ENCODE measurements around the gene YPEL2. TPM values are rescaled to one million over a fixed set of nuclear protein-coding genes. Genes with fewer than 3 reads are reported as not detected.

YPEL2 gene
- polyA plus RNA-seq, 1 experiment: 9.2 TPM

DNA sequence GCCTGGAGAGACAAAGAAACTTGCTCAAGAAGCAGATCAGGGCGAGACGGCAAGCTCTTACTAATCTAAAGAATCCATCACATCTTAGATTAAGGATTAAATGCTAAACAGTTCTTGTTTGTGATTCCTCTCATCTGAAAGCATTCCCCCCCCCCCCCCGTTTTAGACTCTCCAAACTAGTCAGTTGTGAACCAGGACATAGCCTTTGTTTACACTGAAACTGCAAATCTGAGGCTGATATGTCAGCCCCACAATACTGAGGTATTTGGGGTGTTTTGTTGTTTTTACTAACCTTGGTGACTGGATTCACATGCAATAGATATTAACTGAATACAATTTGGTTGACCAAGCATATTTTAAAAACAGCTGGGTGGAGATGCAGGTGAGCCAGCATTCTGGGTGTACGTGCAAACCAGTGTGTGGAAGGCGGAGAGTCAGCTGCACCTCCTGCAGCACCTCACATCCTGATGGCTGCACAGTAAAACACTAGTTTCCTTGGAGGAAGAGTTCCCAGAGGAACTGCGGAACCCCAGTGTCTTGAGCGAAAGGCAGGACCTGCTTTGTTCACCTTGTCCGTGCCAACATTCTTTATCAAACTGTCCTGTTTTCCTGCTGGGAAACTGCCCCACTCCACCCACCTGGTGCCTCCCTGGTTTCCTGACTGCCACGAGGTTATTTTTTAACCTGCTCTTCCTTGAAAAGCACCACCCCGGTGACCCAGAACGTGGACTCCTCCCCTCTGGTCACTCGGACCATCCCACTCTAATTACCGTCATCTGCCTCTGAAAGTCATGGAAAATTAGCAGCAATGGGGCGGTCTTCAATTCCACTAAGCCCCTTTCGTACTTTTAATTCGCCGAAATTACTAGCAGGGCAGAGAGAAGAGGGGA lies 1.2 kb upstream of the YPEL2 start:
- Histone ChIP-seq H3K36me3 (ENCODE audit: control insufficient read depth, insufficient read depth, low read length) (no peaks in the 10 kb centered on the region), H3K4me3 (ENCODE audit: low read depth, low read length) (no peak overlapping the region), H3K27me3 (ENCODE audit: control insufficient read depth, insufficient read depth, low read length) (peaks cover 6% of the 10 kb centered on the region)
- DNase-seq (ENCODE audit: low read depth): no peak
- ChIA-PET CTCF (interaction anchor here (0.7 to 3.6 kb wide), 26 partner anchors 10 to 177 kb away, joined by 3 to 100 read pairs (median 5); no protein-coding TSS in a partner anchor), POLR2A (no interaction called here)
- TF ChIP-seq, protein P1, sequence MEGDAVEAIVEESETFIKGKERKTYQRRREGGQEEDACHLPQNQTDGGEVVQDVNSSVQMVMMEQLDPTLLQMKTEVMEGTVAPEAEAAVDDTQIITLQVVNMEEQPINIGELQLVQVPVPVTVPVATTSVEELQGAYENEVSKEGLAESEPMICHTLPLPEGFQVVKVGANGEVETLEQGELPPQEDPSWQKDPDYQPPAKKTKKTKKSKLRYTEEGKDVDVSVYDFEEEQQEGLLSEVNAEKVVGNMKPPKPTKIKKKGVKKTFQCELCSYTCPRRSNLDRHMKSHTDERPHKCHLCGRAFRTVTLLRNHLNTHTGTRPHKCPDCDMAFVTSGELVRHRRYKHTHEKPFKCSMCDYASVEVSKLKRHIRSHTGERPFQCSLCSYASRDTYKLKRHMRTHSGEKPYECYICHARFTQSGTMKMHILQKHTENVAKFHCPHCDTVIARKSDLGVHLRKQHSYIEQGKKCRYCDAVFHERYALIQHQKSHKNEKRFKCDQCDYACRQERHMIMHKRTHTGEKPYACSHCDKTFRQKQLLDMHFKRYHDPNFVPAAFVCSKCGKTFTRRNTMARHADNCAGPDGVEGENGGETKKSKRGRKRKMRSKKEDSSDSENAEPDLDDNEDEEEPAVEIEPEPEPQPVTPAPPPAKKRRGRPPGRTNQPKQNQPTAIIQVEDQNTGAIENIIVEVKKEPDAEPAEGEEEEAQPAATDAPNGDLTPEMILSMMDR (IDR thresholded peaks at IDR 0.05; ENCODE audit: insufficient read depth, low read depth, low read length): no peak

DNA sequence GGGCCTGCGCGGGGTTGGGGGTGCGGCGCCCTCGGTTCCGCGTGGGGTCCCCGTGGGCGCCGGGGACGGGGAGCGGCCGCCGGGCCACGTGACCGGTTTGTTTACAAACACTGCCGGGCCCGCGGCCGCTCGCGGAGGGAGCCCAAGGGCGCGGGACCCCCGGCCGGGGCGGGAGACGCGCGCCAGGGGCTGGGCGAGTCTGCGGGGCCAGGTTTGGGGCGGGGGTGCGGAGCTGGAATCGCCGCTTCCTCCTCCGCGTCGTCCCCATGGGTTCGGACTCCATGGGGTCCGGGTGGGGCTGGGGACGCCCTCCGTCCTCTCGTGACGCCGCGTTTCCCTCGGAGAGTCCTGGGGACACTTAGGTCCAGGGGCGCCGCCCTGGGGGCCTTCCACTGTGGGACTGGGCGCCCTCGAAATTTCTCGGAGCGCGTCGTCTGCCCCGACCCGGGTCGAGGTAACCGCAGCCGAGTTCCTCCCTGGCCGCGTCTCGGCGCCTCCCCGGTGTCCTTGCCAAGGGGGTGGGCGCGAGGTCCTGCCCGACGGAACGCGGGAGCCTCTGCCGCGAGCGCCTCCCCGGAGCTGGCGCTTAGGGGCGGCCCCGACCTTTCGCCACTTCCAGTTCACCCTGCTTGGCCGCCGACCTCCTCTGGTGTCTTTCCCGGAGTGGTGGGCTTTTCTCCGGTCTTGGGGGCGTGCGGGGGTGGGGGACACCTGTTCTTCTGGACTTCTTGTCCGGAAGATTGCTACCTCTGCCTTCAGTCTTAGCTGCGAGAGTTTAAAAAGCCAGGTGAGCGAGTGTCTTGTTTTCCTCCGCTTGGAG lies 684 bp downstream of the YPEL2 start:
- peak overlapping the region; percentile 94 for H3K4me3 ChIP-seq (ENCODE audit: low read depth, low read length)
- TF ChIP-seq, protein P1 (IDR thresholded peaks at IDR 0.05; ENCODE audit: insufficient read depth, low read depth, low read length): peak; percentile 1; the same call in 1 of the 2 replicates
- POLR2A ChIA-PET: no interaction called here
- CTCF ChIA-PET: interaction anchor here (0.9 to 1.4 kb wide), 5 partner anchors 18 to 109 kb away, joined by 3 to 5 read pairs (median 3); no protein-coding TSS in a partner anchor
- no peak for DNase-seq (ENCODE audit: low read depth)
- H3K27me3 ChIP-seq (ENCODE audit: control insufficient read depth, insufficient read depth, low read length): peaks cover 6% of the 10 kb centered on the region
- H3K36me3 ChIP-seq (ENCODE audit: control insufficient read depth, insufficient read depth, low read length): no peaks in the 10 kb centered on the region

DNA sequence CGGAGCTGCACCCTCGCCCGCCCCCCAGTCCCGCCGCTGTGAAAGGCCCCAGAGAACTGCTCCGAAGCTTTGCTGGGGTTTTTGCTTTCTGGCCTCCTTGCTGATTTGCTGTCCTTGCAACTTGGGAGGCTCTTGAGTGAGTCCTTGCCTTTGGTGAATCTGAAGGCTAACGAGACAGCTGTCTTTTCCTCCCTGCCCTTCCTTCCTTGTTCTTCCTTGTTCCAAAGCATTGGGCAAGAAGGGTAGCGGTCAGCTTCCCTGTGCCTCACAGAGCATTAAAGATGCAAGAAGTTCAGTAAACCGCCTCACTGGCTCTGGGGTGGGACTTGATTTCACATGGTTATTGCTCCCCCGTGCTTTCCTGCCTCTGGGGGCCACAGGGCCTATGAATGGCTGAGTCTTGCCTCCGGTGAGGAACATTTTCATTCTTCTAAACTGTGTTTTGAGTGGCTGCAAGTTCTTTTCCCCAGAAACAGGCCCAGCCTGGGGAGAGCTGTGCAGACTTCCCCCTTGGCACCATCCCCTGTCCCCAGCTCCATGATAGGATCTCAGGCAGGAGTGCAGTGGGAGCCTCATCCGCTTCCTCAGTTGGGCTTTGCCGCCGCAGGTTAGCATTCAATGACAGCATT lies 1.4 kb downstream of the YPEL2 start:
- no peak for DNase-seq (ENCODE audit: low read depth)
- Histone ChIP-seq H3K36me3 (ENCODE audit: control insufficient read depth, insufficient read depth, low read length) (no peaks in the 10 kb centered on the region), H3K27me3 (ENCODE audit: control insufficient read depth, insufficient read depth, low read length) (peaks cover 6% of the 10 kb centered on the region), H3K4me3 (ENCODE audit: low read depth, low read length) (peak overlapping the region; percentile 94)
- ChIA-PET CTCF (interaction anchor here (0.9 to 1.4 kb wide), 7 partner anchors 12 to 109 kb away, joined by 3 to 5 read pairs (median 4); no protein-coding TSS in a partner anchor), POLR2A (no interaction called here)
- TF ChIP-seq, protein P1 (IDR thresholded peaks at IDR 0.05; ENCODE audit: insufficient read depth, low read depth, low read length): 0 out of 2 replicates have a peak, but pooled peaks have one; percentile 0

DNA sequence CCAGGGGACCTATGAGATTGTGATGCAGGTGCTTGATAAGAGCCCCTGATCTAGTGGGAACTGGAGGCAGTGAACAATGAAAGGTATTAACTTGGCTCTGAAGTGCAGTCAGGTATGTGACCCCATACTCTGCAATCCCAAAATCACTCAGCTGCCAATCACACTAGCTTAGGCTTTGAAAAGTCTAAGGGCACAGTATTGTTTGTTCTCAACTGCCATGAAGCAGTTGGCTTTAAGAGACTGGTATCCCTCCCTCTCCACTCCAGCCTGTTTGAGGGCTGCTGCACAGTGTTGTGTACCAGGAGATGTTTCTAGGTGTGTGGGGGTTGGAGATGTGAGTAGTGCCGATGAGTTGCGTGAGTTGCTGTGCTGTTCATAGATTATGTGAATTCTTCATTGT lies 2.4 kb downstream of the YPEL2 start:
- ChIA-PET POLR2A (no interaction called here), CTCF (interaction anchor here (0.9 to 1.3 kb wide), 3 partner anchors 11 to 108 kb away, joined by 3 to 4 read pairs (median 4); no protein-coding TSS in a partner anchor)

More for the DNA sequence above, 2.4 kb downstream of the YPEL2 start:
- H3K27me3 ChIP-seq (ENCODE audit: control insufficient read depth, insufficient read depth, low read length): peaks cover 6% of the 10 kb centered on the region
- no peak for DNase-seq (ENCODE audit: low read depth)
- no peak overlapping the region for H3K4me3 ChIP-seq (ENCODE audit: low read depth, low read length)
- H3K36me3 ChIP-seq (ENCODE audit: control insufficient read depth, insufficient read depth, low read length): no peaks in the 10 kb centered on the region
- TF ChIP-seq, protein P1 (IDR thresholded peaks at IDR 0.05; ENCODE audit: insufficient read depth, low read depth, low read length): no peak

Measured in BJ (cell line).